Measurements from ENCODE around the gene OR4C3.
"Not testable (repeated sequence)": the region's sequence is repeated elsewhere in the genome, so short reads cannot be mapped to it uniquely, and the experiment has no call there.

Gene OR4C3

DNA sequence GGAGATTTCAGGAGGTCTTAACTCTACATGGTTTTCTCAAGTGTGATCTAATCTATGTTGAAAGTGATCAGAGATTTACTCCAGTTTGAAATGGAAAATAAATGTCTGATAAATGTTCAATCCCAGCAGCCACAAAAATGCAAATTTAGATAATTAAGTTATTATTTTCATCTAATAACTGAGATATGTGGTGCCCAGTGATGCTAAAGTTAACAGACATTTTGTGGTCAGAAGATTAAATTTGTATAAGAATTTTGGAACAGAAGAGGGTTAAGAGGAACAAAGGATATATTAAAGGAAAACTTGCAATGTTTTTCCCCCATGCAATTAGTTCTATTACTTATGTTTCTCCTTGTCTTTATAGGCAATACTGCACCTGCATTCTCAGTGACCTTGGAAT is at the start of gene OR4C3:
Gene OR4C3, plus strand, starts transcription at position 301 of the 400 bp plus-strand sequence. CDS start 102 bp downstream, outside the sequence.
- DNase-seq (ENCODE audit: low read depth in 3 of 3): not testable (repeated sequence)

DNA sequence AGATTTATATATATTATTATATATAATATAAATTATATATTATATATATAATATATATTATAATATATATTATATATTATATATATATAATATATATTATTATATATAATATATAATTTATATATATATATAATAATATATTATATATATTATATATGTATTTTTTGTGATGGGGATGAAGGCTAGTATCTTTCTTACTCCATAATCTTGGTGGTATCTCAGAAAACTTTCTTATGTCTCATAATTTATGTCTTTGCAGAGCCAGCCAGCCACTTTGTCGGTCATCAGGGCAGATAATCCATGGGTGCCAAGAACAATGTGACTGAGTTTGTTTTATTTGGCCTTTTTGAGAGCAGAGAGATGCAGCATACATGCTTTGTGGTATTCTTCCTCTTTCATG is 18.8 kb upstream of the OR4C3 start, which contains the start of gene OR4S1:
Gene OR4S1, plus strand, starts transcription at position 301 of the 400 bp plus-strand sequence. Its CDS starts 0 bp downstream, at position 301.
- no peak for DNase-seq (ENCODE audit: low read depth in 3 of 3)

GRCh38 chr11:48307760-48308386 is 16.8 kb upstream of the OR4C3 start:
- DNase-seq (ENCODE audit: low read depth in 3 of 3): peak; percentile 44 to 59 (median 51)

DNA sequence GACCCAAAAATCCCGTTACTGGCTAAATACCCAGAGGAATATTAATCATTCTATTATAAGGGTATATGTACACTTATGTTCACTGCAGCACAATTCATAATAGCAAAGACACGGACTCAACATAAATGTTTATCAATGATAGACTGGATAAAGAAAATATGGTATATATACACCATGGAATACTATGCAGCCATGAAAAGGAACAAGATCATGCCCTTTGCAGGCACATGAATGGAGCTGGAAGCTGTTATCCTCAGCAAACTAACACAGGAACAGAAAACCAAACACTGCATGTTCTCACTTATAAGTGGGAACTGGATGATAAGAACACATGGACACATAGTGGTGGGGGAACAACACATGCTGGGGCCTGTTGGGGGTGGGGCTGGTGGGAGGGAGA is 11.1 kb upstream of the OR4C3 start:
- DNase-seq (ENCODE audit: low read depth in 3 of 3): not testable (repeated sequence)

DNA sequence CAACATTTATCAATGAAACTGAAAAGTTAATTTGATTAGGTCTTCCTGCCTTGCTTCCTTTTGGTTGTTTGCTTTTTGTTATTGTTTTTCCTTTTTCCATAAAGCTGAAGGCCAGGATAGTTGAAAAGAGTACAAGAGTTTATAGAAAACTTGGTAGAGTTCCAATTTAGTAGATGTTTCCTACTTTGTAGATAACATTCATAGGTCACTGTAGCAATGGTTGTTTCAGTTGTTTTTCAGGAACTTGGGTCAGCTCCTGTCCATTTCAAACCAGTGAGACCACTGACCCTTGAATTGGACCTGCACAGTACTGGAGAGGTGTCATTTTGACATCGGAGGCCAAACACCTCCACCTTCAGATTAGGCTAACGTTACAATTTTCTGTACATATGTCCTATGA is 4.9 kb upstream of the OR4C3 start:
- DNase-seq (ENCODE audit: low read depth in 3 of 3): not testable (repeated sequence)

GRCh38 chr11:48341466-48341865 is 16.7 kb downstream of the OR4C3 start:
- DNase-seq (ENCODE audit: low read depth in 3 of 3): no peak

GRCh38 chr11:48342505-48342904 is 17.8 kb downstream of the OR4C3 start:
- not testable (repeated sequence) for DNase-seq (ENCODE audit: low read depth in 3 of 3)

- not testable (repeated sequence) for DNase-seq (ENCODE audit: low read depth in 3 of 3)
Measured at GRCh38 chr11:48346286-48346685, 21.6 kb downstream of the OR4C3 start.

- no peak for DNase-seq (ENCODE audit: low read depth in 3 of 3)
Measured at GRCh38 chr11:48354013-48354412, 29.3 kb downstream of the OR4C3 start.

GRCh38 chr11:48354677-48355076 is 30.0 kb downstream of the OR4C3 start:
- no peak for DNase-seq (ENCODE audit: low read depth in 3 of 3)

GRCh38 chr11:48361289-48361688 is 36.6 kb downstream of the OR4C3 start:
- not testable (repeated sequence) for DNase-seq (ENCODE audit: low read depth in 3 of 3)

DNA sequence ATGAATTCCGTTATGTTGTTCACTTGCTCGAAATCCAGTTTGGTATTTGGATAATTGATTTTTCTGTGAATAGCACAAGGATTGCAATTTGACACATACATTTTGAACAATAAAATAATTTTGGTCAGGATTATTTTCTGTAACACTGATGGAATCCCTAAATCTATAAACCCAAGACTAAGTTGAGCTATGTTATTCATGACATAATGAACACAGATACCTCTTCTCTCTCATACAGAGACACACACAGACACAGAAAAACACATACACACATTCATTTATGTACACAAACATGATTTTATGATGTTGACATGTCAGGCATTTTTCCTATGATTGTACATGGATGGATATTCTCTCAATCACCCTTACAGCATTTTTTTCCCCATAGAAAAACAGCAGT is 41.6 kb downstream of the OR4C3 start, which contains the start of gene OR4C5:
Gene OR4C5, minus strand, starts transcription at position 101 of the 400 bp plus-strand sequence. Its CDS starts 0 bp downstream, at position 101.
- no peak for DNase-seq (ENCODE audit: low read depth in 3 of 3)
